Kidney glomerular epithelial cell (primary cell): Measurements from ENCODE around the gene NECTIN1.

Source experiments
- DNase-seq: peaks from one replicate; lab custom pipeline; 2025; lab: John Stamatoyannopoulos, UW

The NECTIN1 gene

DNA sequence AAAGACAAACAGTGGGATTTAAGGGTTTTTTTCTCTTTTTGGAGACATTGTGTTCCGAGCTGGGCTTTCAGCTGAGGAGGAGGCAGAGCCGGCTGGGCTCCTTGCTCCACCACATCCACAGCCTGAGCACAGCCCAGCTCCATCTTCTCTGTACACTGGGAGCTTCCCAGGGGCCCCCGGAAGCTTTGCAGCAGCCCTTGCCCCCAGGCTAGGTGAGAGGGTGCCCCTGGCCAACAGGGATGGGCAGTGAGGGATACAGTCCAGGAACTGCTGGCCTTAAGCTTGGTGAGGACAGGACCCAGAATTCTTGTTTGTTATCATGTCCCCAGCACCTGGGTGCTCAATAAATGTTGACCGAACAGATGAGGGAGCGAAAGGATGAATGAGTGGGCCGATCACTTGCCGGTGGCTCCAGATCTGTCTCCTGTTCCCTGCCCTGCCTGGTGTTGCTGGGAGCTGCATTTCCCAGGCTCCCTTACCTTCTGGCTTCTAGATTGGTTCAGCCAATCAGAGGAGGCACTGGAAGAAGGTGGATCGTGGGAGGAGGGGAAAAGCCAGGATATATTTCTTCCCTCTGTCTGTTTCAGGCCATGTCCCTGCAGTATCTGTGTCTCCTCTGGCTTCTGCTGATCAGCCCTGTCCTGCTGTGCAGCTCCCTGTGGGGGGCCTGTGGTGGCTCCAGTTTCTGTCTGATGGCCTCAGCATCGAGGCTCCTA lies 26.5 kb upstream of the NECTIN1 start:
- no peak for DNase-seq

DNA sequence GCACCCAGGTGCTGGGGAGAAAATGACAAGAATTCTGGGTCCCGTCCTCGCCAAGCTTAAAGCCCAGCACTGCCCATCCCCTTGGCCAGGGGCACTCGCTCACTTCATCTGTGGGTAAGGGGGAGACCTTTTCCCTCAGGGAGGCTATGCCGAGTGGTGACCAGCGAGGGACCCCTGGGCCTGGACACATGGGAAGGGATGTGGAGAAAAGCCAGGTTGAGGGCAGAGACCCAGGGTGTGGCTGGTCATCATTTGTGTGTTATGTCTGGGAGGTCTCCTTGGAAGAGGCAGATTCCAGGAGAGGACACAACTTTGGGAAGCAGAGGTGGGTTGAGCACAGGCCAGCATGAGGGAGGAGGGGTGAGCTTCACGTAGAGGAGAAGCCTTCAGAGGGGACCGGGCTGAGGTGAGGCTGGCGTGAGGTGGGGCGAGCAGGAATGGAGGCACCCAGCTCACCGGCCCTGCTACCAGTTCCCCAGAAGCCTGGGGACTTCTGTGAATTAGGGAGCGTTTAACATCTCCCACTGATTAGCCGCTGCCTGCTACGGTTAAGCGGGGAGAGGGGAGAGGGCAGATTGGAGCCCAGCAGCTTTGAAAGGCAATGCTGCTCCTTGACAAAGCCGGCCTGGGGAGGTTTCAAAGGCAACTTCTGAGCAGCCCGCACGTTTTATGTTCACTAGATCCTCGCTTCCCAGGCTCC lies 25.8 kb upstream of the NECTIN1 start:
- DNase-seq = no peak

DNA sequence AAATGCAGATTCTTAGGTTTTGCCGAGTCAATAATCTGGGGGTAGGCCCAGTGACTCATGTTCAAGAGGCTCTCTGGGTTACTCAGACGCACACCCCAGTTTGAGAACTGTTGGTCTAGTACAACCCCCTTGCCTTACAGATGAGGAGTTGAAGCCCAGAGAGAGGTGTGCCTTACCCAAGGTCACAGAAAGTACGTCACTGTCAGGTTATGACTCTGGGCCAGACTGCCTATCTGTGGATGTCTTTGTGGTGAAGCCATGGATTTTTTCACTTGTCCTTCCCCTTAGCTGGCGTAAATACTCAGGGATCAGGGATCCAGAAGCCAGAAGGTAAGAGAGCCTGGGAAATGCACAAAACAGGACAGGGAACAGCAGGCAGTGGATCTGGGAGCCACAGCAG lies 25.2 kb upstream of the NECTIN1 start:
- DNase-seq = no peak

DNA sequence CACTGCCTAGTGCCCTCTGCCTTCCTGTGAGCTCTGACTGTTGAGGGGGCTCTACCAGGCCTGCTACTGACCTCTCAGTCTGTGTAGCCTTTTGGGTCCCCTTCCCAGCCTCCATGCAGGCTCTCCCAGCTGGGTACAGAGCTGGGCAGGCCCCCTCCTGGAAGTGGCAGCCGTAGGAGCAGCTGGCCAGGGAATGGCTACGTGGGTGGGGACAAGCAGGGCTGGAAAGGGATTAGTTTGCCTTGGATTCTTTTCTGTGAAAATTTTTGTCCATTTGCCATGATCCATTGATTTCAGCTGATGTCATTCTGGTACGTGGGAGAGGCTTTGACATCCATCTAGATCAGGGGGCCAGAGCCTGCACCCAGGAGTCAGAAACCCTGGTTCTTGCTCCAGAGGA lies 23.9 kb upstream of the NECTIN1 start:
- no peak for DNase-seq

DNA sequence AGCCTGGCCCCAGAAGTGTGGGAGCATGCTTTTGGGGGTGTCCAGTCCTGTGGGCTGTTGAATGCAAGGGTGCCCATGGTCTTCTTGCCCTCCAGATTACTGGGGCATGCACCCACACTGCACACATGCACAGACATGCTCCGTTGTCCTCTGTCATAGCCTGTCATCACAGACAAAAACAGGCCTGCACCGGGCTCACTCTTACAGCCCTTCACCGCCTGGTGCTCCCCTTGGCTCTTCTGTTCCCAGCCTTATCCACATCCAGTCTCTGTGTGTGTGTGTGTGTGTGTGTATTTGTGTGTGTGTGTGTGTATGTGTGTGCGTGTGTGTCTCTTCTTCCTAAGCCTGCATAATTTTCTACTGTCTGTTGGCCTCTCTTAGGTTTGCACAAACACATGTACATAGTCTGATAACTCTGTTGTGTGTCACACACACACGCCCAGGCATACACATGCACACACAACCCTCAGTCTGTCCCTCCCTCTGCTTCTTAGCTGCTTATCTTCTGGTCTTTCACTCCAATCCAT lies 23.4 kb upstream of the NECTIN1 start:
- DNase-seq = no peak

DNA sequence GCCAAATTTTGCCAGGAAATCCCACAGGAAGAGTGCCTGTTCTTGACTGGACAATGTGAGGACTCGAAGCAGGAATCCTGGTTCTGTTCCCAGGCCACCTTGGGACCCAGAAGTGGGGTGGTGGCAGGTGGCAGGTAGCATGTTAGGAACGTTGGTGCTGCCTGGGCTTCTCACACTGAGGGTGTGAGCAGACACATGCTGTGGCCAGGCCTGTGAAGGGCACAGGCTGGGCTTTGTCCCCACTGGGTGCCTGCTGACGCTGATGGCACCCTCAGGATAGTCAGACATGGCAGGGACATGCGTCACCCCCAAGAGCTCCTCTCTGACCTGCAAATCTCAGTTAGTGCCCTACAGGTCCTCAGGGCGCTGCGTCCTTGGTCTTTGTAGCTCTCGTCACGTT lies 21.1 kb upstream of the NECTIN1 start:
- no peak for DNase-seq

GRCh38 chr11:119749006-119749565 lies 20.1 kb upstream of the NECTIN1 start:
- DNase-seq = no peak

DNA sequence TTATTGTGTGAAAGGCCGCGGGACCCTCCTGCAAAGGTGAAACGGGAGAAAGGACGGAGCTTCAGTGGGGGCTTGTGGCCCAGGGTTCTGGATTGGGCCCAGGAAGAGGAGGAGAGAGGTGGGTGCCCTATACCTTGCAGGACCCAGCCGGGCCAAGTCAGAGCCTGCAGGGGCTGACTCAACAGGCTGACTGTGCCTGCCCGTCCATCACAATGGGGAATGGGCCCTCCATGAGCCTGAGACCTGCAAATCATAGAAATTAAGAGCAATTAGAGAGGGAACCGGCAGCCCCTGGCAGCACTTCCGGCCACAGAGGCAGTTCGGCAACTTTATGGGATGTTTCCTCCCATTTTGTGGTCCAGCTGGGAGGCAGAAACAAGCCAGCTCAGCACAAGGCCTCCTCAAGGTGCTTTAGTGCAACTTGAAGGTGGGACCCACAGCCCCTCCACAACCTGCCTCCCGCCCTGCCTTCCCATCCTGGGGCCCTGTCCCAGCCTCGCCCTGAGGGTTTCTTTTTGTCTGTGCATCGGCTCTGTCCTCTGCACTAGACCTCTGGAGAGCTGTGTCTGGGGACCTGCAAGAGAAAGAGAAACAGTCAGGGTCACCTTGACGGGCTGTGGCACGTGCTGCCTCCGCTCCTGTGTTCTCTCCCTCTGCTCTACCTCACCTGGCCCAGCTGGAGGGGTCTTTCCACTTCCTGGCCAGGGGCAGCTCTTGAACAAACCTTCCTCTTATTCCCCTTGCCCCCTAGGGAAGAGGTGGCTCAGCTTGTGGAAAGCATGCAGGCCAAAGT lies 19.1 kb upstream of the NECTIN1 start:
- no peak for DNase-seq

DNA sequence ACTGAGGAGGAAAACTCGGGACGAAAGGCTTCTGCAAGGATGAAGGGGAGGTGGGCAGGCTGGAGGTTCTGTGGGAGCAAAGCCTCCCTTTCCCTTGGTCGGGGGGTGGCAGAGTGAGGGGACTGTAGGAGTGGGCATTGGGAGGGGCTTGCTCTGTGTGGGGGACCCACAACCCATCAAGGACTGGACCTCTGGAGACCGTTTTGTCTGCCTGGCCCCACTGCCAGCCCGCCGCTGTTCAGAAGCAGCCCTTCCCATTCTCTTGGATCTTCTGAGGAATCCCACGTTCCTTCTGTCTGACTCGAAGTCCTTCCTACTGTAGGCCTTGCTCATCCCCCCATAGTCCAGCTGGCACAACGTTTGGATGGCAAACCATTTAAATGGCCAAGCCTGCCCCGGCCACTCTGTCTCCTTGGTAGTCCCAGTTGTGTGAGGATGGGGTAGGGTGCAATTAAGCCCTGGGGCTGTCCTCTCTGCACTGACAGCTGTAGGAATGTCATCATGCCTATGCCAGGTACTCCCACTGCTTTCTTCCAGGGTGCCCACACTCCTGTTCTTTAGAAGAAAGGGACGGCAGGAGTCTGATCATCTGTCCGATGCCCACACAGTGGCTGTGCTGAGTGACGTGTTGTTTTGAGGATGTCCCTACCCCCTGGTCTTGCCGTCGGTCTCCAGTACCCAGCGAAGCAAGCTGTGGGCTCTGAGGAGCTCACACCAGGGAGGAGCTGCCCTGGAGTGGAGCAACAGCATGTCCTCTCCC lies 17.0 kb upstream of the NECTIN1 start:
- DNase-seq = no peak

GRCh38 chr11:119745112-119745511 lies 16.1 kb upstream of the NECTIN1 start:
- DNase-seq = no peak

DNA sequence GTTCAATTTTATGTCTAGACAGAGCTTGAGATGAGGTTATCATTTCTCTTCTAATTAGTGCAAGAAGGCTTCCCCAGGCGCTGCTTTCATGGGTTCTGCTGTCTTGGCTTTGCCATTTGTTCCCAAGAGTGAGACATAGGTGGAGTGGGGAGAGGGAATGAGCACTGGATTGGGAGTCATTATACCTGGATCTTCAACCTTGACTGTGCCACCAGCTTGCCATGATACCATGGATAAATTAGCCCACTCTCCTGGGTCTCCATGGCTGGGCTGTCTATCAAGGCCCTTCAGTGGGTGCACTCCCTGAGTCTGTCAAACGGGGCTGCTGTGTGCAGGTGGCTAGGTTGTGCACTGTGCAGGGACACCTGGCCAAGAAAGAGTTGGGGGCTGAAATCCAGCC lies 15.6 kb upstream of the NECTIN1 start:
- no peak for DNase-seq

- no peak for DNase-seq
Observed at GRCh38 chr11:119743006-119743405, 14.0 kb upstream of the NECTIN1 start.

DNA sequence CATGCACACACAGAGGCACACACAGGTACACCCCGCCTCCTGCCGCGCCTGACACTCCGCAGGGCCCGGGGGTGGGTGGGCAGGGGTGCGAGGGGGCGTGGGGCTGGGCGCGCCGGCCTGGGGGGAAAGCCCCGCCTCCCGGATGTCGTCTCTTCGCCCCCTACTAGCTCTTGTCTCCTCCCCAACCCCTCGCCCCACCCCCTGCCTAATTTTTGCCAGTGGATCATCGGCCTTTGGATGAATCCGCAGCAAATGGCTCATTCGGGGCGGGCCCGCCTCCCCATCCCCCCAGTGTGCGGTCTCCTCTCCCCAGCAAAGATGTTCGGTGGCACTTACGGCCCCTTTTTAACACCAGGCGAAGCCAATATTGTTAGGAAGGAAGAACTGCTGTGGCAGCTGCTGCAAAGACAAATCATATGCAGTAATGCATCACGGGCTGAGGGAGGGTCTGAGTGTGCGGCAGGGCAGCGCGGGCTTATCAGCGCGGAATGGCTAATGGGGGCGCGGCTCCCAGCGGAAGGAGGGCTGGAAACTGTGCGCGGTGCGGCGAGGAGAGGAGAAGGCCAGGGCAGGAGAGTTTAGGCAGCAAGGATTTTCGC lies 13.4 kb upstream of the NECTIN1 start:
- DNase-seq = no peak

DNA sequence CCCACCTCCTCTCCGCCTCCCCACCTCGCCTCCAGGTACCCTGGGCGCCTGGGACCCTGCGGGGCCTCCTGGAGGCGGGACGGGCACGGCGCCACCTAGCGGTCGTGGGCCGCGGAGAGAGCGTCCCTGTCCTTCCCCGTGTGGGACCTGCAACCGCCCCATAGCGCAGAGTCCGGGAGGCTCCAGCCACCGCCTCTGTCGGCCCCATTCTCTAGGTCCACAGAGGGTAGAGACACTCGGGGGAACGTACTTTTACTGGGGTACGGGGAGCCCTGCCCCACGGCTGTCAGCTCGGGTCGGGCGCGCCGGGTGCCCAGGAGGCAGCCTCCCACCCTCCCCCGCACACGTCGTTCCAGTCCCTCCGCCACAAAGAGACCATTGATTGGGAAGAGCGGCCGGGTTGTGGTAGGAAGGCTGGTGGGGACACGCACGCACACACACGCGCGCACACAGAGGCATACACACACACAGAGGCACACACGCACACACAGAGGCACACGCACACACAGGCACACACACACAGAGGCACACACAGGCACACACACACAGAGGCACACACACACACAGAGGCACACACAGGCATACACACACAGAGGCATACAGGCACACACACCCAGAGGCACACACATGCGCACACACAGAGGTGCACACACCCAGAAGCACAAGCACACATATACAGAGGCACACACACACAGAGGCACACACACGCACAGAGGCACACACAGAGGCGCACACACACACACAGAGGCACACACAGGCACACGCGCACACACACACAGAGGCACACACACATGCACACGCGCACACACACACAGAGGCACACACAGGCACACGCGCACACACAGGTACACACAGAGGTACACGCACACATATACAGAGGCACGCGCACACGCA lies 12.6 kb upstream of the NECTIN1 start:
- DNase-seq = no peak

DNA sequence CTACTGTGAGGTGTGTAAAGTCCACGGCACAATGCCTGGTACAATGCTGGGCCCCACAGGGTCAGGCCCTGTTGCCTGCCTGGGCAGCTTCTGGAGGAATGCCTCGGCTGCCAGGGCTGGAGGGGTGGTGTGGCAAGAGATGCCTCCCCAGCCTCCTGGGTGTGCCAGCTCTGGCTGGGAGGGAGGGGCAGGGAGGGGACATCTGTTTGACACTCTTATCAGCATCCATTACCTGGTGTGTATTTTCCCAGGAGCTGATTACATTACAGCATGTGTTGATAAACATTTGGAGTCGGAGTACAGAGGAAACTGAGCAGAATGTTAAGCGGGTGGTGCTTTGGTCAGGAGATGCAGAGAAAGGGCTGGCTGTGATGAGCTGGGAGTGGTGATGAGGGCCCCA lies 11.0 kb upstream of the NECTIN1 start:
- DNase-seq = no peak

DNA sequence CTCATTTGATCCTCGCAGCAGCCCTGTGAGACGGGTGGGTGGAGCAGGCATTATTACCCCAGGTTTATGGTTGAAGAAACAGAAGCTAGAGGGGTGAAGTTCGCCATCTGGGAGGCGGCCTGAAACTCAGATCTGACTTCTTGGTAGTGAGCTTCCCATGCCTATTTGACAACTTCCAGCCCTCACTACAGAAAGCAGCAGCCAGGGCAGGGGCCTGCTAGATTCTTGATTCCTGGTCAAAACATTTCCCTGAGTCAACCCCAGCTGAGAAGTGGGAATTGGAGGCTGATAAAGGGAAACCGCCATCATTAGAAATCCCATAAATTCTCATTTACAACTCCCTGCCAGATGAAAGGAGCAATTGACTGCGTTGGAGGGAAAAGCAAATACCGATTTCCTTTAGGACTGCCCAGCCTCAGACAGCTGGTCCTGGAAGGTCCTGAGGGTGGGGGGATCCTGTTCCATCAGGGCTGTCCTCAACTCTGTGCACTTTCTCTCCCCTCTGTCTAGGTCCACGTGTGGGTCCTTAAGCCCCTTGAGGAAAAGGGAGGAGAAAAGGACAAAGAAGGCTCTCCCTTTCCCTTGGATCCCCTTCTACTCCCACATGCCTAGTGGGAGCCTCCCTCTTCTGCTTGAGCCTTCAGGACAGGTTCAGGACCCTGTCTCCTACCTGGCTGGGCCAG lies 10.2 kb upstream of the NECTIN1 start:
- DNase-seq = no peak

DNA sequence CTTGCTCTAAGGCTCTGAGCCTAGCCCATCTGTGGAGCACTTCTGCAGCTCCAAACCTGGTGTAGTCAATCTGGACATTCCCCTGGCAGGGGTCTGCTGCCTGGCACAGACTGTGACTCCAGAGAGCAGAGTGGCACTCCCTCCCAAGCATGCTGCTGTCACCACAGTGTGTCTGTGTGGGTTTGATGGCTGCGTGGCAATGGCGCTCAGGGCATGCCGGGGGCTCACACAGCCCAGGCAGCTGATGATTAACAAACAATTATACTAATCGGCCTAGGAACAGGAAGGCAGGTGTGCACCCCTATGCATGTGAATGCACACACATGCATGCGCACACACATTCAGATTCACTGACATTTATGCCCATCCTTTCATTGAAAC lies 9.0 kb upstream of the NECTIN1 start:
- DNase-seq = no peak

DNA sequence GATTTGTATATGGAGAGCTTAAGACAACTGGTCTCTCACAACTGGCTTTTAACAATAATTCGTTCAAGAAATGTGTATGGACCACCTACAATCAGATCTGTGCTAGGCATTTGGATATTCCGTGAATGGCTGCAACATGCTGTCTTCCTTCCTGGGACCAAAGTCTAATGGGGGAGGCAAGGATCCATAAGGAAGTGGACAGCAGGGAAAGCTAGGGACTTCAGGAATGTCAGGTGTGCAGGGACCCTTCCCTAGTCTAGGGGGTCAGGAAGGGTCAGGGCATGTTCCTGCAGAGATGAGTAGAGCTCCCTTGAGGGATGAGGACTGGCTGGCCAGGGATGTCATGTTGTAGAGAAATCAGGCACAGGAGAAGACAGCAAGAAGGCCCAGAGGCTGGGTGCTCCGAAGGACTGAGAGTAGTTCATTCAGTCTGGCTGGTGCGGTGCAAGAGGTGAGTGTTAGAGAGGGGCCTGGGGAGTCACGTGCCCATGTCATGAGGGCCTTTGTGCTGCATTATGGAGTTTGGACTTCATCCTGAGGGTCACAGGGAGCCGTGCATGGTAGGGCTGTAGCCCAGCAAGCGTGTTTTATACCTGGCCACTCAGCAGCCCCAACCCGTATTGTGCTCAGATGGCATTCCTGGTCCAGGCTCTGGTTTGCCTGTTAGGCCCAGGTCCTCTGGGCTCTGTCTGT lies 8.5 kb upstream of the NECTIN1 start:
- DNase-seq = no peak

DNA sequence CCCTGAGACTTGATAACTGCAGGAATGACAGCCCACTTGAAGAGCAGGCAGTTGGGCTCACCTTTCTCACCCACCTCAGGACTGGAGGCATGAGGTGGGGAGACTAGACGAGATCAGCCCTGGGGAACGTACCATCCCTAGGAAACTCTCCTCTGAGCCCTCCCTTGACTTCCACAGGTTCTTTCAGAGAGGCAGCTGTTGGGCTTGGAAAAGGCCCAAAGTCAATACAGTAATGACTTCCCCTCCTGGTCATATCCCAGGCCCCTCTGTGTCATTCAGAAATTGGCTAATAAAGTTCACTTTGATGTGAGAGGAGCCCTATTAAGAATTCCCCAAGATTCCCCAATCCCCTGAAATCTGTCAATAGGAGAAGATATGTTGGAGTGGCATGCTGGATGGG lies 5.8 kb upstream of the NECTIN1 start:
- DNase-seq = no peak
